ENCODE results near the gene UST. TPM values are rescaled to one million over a fixed set of nuclear protein-coding genes. Genes with fewer than 3 reads are reported as not detected.

UST gene
- total and polyA plus RNA-seq, 8 donors: 3.7 to 20.9 (median 8.6) TPM

GRCh38 chr6:148808786-148809304 is 62.0 kb downstream of the UST start:
- no peak overlapping the region for H3K4me3 ChIP-seq
- no peaks in the 10 kb centered on the region for H3K4me1 ChIP-seq
- 90 to 91% methylated on average over 5 of the region's 5 CpGs for WGBS, 2 donors
- H3K27me3 ChIP-seq: no peaks in the 10 kb centered on the region
- FAIRE-seq (no peak), DNase-seq (no peak), ATAC-seq (no peak)
- H3K9me3 ChIP-seq: no peaks in the 10 kb centered on the region
- intact Hi-C loops (cut with DNase I): no loop called here
- TF ChIP-seq CTCF (IDR thresholded peaks at IDR 0.05): no peak
- H3K27ac ChIP-seq: no peak overlapping the region
- no peaks in the 10 kb centered on the region for H3K36me3 ChIP-seq

GRCh38 chr6:148811459-148811858 is 64.6 kb downstream of the UST start:
- Histone ChIP-seq H3K27ac (no peak overlapping the region), H3K27me3 (no peaks in the 10 kb centered on the region), H3K9me3 (no peaks in the 10 kb centered on the region), H3K4me3 (no peak overlapping the region), H3K36me3 (no peaks in the 10 kb centered on the region), H3K4me1 (no peaks in the 10 kb centered on the region)
- intact Hi-C loops (cut with DNase I): no loop called here
- TF ChIP-seq CTCF (IDR thresholded peaks at IDR 0.05): no peak
- ATAC-seq (no peak), FAIRE-seq (no peak), DNase-seq (no peak)
- 92 to 96% methylated on average over 5 of the region's 5 CpGs for WGBS, 2 donors

- FAIRE-seq (no peak), ATAC-seq (no peak), DNase-seq (no peak)
- H3K27me3 ChIP-seq: no peaks in the 10 kb centered on the region
- no peaks in the 10 kb centered on the region for H3K4me1 ChIP-seq
- intact Hi-C loops (cut with DNase I): no loop called here
- no peaks in the 10 kb centered on the region for H3K9me3 ChIP-seq
- WGBS, 2 donors: 71 to 80% methylated on average over 5 of the region's 5 CpGs
- H3K4me3 ChIP-seq: no peak overlapping the region
- no peak for TF ChIP-seq CTCF (IDR thresholded peaks at IDR 0.05)
- no peaks in the 10 kb centered on the region for H3K36me3 ChIP-seq
- no peak overlapping the region for H3K27ac ChIP-seq
Observed at GRCh38 chr6:148814082-148814790, 67.4 kb downstream of the UST start.

GRCh38 chr6:148814869-148815268 is 68.0 kb downstream of the UST start:
- 96 to 98% methylated on average over 2 of the region's 2 CpGs for WGBS, 2 donors
- intact Hi-C loops (cut with DNase I): no loop called here
- no peak overlapping the region for H3K27ac ChIP-seq

More at GRCh38 chr6:148814869-148815268, 68.0 kb downstream of the UST start:
- TF ChIP-seq CTCF (IDR thresholded peaks at IDR 0.05): no peak
- FAIRE-seq (no peak), ATAC-seq (no peak), DNase-seq (no peak)
- no peaks in the 10 kb centered on the region for H3K36me3 ChIP-seq
- no peaks in the 10 kb centered on the region for H3K4me1 ChIP-seq
- H3K27me3 ChIP-seq: no peaks in the 10 kb centered on the region
- no peak overlapping the region for H3K4me3 ChIP-seq
- H3K9me3 ChIP-seq: no peaks in the 10 kb centered on the region
